ENCODE measurements around the gene TARBP2.
A peak's percentile ranks its signal among the peaks of the same experiment; 100 is the strongest.

The TARBP2 gene

DNA sequence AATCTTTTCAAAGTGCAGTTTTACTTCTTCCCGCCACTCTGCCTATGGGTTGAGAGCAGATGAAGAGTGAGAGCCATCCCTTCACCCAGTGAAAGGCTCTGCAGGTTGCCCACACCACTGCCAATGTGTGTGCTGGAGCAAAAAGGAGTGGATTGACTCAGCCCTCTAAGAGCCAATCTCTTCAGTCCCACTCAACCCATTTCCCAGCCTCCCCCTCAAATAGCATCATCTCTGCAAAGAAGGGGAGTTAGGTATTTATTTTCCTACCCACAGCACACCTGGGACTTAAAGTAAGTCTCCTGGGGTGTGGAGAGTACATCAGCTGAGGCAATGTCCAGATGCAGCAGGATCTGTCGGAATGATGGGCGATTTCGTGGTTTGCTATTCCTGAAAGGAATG lies 17.1 kb upstream of the TARBP2 start:
- H3K9me3 ChIP-seq (ENCODE audit: control insufficient read depth in 1 of 2, low read length in 2 of 2): no peaks in the 10 kb centered on the region
- peaks cover 28 to 30% of the 10 kb centered on the region in 2 donors for H3K4me1 ChIP-seq (ENCODE audit: control insufficient read depth in 1 of 2, insufficient read depth in 2 of 2, low read length in 2 of 2)
- no peak overlapping the region for H3K9ac ChIP-seq (ENCODE audit: low read depth in 1 of 2, low read length in 2 of 2)
- no peaks in the 10 kb centered on the region for H3K27me3 ChIP-seq (ENCODE audit: control insufficient read depth in 1 of 2, insufficient read depth in 2 of 2, low read length in 2 of 2)
- H3K27ac ChIP-seq (ENCODE audit: low read depth, low read length): no peak overlapping the region
- H3K4me3 ChIP-seq (ENCODE audit: low read depth in 1 of 2, low read length in 2 of 2): no peak overlapping the region
- peaks cover 28 to 74% of the 10 kb centered on the region in 2 donors for H3K36me3 ChIP-seq (ENCODE audit: control insufficient read depth in 1 of 2, insufficient read depth in 2 of 2, low read length in 2 of 2)

DNA sequence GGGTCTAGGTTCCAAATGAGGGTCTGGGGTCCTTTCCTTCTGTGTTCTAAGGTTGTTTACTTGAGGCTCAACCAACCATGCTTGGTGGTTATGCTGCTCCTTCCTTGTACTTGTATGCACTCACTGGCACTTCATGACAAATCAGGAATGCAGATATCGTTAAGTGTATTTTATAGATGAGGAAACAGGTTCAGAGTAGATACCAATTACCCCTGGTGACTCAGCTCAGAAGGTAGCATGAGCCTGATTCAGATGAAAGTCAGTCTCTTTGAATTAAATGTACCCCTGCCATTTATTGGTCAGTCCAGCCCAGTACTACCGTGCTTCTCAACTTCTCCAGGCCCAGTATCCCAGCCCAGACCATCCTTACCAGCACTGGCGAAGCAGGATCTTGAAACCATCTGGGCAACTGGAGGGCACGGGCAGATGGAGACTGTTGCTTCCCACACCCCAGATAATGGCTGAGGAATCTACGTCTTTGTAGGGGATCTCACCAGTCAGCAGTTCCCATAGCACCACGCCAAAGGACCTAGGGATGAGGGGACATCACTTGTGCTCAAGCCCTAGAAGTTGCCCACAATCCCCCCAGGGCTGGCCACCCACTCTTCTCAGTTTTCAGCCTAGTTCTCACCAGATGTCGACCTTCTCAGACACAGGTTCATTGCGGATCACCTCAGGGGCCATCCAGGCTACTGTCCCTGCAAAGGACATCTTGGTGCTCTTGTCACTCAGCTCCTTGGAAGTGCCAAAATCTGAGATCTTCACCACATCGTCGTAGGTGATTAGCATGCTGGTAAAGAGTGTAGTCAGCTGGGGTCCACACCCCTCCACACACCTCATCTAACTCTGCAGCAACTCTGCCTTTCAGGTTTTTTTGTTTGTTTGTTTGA lies 16.2 kb upstream of the TARBP2 start:
- Histone ChIP-seq H3K4me3 (ENCODE audit: low read depth in 1 of 2, low read length in 2 of 2) (no peak overlapping the region), H3K9me3 (ENCODE audit: control insufficient read depth in 1 of 2, low read length in 2 of 2) (no peaks in the 10 kb centered on the region), H3K9ac (ENCODE audit: low read depth in 1 of 2, low read length in 2 of 2) (no peak overlapping the region), H3K27me3 (ENCODE audit: control insufficient read depth in 1 of 2, insufficient read depth in 2 of 2, low read length in 2 of 2) (no peaks in the 10 kb centered on the region), H3K27ac (ENCODE audit: low read depth, low read length) (no peak overlapping the region), H3K36me3 (ENCODE audit: control insufficient read depth in 1 of 2, insufficient read depth in 2 of 2, low read length in 2 of 2) (peaks cover 21 to 67% of the 10 kb centered on the region in 2 donors), H3K4me1 (ENCODE audit: control insufficient read depth in 1 of 2, insufficient read depth in 2 of 2, low read length in 2 of 2) (peaks cover 28 to 30% of the 10 kb centered on the region in 2 donors)

DNA sequence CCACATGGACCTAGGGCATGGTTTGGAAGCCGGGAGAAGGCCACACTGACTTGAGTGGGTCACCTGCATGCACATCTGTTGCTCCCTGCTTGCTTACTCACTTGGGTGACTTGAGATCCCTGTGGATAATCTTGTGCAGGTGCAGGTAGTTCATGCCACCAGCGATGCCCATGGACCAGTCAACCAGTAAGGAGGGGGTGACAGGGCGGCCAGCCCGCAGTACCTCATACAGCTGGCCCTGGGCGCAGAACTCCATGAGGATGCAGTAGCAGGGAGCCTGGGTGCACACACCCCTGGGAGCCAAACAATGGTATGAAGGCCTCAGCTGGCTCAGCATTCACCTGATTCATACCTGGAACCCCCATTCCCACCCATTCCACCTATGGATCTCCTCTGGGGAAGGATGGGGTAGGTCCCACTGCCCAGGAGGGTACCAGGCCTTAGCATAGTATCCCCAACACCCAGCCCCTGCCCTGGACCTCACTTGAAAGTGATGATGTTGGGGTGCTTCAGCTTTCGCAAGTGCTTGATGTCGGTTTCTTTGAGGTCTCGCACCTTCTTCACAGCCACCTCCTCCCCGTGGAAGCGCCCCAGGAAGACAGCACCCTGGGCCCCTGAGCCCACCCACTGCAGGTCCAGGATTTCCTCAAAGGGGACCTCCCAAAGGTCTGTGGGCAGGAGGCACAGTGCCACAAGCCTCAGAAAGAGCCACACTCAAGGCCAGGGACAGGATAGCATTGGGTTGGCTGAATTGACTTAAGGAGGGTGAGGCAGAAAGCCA lies 14.9 kb upstream of the TARBP2 start:
- Histone ChIP-seq H3K27me3 (ENCODE audit: control insufficient read depth in 1 of 2, insufficient read depth in 2 of 2, low read length in 2 of 2) (no peaks in the 10 kb centered on the region), H3K4me3 (ENCODE audit: low read depth in 1 of 2, low read length in 2 of 2) (no peak overlapping the region), H3K9ac (ENCODE audit: low read depth in 1 of 2, low read length in 2 of 2) (no peak overlapping the region), H3K4me1 (ENCODE audit: control insufficient read depth in 1 of 2, insufficient read depth in 2 of 2, low read length in 2 of 2) (peaks cover 22 to 30% of the 10 kb centered on the region in 2 donors), H3K27ac (ENCODE audit: low read depth, low read length) (no peak overlapping the region), H3K9me3 (ENCODE audit: control insufficient read depth in 1 of 2, low read length in 2 of 2) (no peaks in the 10 kb centered on the region), H3K36me3 (ENCODE audit: control insufficient read depth in 1 of 2, insufficient read depth in 2 of 2, low read length in 2 of 2) (peaks cover 12 to 58% of the 10 kb centered on the region in 2 donors)

DNA sequence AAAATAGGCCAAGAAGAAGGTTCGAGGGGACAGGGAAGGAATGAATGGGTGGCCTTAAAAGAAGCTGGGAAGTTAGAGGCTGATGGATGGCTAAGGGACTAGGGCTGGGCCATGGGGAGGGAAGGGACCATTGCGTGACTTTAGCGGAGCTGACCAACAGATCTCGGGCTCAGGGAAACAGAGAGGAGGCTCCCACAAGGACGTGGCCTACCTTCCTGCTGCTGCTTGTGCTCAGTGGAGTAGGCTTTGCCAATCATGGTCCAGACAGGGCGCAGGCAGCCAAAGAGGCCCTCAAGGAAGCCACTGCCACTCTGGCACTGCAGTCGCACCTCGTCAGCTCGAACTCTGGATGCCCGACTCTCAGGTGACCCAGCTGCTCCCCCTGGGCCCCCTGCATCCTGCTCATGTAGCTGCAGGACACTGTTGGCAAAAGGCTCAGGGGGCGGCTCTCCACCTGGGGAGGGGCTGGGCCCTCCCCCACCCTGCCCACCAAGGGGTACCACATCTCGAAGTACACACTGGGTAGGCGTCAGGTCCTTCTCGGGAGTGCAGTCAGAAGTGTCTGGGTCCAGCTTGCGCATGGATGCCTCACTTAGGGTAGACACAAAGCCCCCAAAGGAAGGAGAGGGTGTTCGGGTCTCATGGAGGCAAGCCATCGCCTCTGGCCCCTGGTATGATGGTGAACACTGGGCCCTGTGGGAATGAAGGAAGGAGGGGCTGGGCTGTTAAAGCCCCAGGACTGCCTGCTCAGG lies 14.2 kb upstream of the TARBP2 start:
- H3K27me3 ChIP-seq (ENCODE audit: control insufficient read depth in 1 of 2, insufficient read depth in 2 of 2, low read length in 2 of 2): no peaks in the 10 kb centered on the region
- H3K36me3 ChIP-seq (ENCODE audit: control insufficient read depth in 1 of 2, insufficient read depth in 2 of 2, low read length in 2 of 2): peaks cover 9 to 50% of the 10 kb centered on the region in 2 donors
- no peaks in the 10 kb centered on the region for H3K9me3 ChIP-seq (ENCODE audit: control insufficient read depth in 1 of 2, low read length in 2 of 2)
- no peak overlapping the region for H3K4me3 ChIP-seq (ENCODE audit: low read depth in 1 of 2, low read length in 2 of 2)
- H3K9ac ChIP-seq (ENCODE audit: low read depth in 1 of 2, low read length in 2 of 2): no peak overlapping the region
- H3K4me1 ChIP-seq (ENCODE audit: control insufficient read depth in 1 of 2, insufficient read depth in 2 of 2, low read length in 2 of 2): peaks cover 19 to 26% of the 10 kb centered on the region in 2 donors
- H3K27ac ChIP-seq (ENCODE audit: low read depth, low read length): no peak overlapping the region

DNA sequence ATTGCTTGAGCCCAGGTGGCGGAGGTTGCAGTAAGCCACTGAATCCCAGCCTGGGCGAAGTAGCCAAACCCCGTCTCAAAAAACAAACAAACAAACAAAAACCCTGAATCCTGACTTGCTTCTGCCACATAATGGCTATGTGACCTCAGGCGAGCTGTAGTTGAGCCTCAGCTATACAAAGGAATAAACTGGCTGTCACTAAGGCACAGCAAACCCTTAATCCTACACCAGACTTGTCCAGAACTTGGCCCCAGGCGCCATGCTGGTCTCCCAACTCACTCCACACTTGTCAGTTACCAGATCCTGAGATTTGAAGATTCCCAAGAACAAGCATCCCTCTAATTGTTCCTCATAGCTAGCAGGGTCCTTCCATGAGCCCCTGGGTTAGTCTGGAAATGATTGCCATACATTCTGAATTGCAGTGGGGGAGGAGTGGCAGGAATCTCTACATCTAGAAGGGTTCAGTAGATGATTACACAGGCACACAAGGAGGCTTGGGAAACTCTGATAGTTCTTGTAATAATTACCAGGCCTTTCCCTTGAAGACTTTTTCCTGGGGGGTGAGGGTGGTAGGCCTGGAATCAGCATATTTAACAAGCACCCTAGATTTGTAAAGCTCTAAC lies 11.7 kb upstream of the TARBP2 start:
- no peaks in the 10 kb centered on the region for H3K9me3 ChIP-seq (ENCODE audit: control insufficient read depth in 1 of 2, low read length in 2 of 2)
- no peak overlapping the region for H3K9ac ChIP-seq (ENCODE audit: low read depth in 1 of 2, low read length in 2 of 2)
- H3K4me1 ChIP-seq (ENCODE audit: control insufficient read depth in 1 of 2, insufficient read depth in 2 of 2, low read length in 2 of 2): peaks cover 10 to 13% of the 10 kb centered on the region in 2 donors
- no peaks in the 10 kb centered on the region for H3K27me3 ChIP-seq (ENCODE audit: control insufficient read depth in 1 of 2, insufficient read depth in 2 of 2, low read length in 2 of 2)
- H3K4me3 ChIP-seq (ENCODE audit: low read depth in 1 of 2, low read length in 2 of 2): no peak overlapping the region
- H3K36me3 ChIP-seq (ENCODE audit: control insufficient read depth in 1 of 2, insufficient read depth in 2 of 2, low read length in 2 of 2): peaks cover 4 to 32% of the 10 kb centered on the region in 2 donors
- no peak overlapping the region for H3K27ac ChIP-seq (ENCODE audit: low read depth, low read length)

DNA sequence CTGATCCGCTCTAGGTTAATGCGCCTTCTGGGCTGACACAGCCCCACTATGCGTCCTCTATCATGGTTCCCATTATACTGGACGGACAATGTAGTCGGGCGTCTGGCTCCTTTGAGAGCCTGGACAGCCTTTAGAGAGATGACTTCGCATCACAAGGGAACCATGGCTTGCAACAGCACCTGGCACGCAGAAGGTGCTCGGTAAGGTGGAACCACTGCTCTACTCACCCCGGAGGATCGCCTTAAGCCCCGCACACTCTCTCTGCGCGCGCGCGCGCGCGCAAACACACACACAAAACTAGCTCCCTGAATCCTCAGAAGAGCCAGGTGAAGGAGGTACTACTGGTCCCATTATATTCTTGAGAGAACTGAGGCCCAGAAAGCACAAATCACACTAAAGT lies 8.9 kb upstream of the TARBP2 start:
- H3K27ac ChIP-seq (ENCODE audit: low read depth, low read length): peak overlapping the region; percentile 7

DNA sequence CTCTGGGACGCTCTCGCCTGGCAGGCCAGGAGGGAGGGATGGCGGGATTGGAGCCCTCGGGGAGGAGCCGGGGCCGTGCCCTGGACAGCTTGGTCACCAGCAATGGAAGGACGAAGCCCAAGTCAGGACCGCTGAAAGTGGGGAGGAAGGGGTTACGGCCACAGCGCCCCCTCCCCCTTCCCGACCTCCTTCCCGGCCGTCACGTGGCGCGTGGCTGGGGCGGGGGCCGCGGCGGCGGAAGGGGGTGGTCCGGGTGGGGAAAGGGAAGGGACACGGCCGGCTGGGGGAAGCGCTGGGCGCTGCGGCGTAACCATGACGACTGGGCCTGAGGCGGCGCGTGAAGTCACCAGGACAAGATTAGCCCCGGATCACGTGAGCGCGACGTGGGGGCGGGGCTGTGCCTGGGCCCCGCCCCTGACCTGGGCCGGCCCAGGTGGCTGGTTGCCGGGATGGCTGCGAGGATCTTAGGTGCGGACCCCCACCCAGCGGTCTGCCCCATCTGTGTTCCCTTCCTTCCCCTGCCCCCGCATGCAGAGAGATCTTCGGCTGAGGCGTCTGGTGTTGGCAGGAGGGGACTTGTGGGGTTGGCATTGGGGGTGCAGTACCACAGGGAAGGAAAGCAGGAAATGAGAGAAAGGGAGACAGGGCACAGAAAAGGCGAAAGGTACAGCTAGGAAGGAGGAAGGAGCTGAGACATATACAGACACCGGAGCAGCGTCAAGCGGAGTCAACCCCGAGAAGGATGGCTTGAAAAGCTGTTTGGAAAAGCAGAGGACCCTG lies 8.1 kb upstream of the TARBP2 start:
- H3K9ac ChIP-seq (ENCODE audit: low read depth in 1 of 2, low read length in 2 of 2): peak overlapping the region; percentile 60 to 81
- H3K9me3 ChIP-seq (ENCODE audit: control insufficient read depth in 1 of 2, low read length in 2 of 2): no peaks in the 10 kb centered on the region
- peak overlapping the region; percentile 81 for H3K27ac ChIP-seq (ENCODE audit: low read depth, low read length)
- peak overlapping the region; percentile 75 to 96 for H3K4me3 ChIP-seq (ENCODE audit: low read depth in 1 of 2, low read length in 2 of 2)
- H3K36me3 ChIP-seq (ENCODE audit: control insufficient read depth in 1 of 2, insufficient read depth in 2 of 2, low read length in 2 of 2): peaks cover 0 to under 1% of the 10 kb centered on the region in 2 donors
- peaks cover 21 to 23% of the 10 kb centered on the region in 2 donors for H3K4me1 ChIP-seq (ENCODE audit: control insufficient read depth in 1 of 2, insufficient read depth in 2 of 2, low read length in 2 of 2)
- no peaks in the 10 kb centered on the region for H3K27me3 ChIP-seq (ENCODE audit: control insufficient read depth in 1 of 2, insufficient read depth in 2 of 2, low read length in 2 of 2)

More for the DNA sequence above, 8.9 kb upstream of the TARBP2 start:
- peak overlapping the region in 1 of 2 donors; percentile 96 for H3K4me3 ChIP-seq (ENCODE audit: low read depth in 1 of 2, low read length in 2 of 2)
- H3K9ac ChIP-seq (ENCODE audit: low read depth in 1 of 2, low read length in 2 of 2): peak overlapping the region in 1 of 2 donors; percentile 81
- H3K27me3 ChIP-seq (ENCODE audit: control insufficient read depth in 1 of 2, insufficient read depth in 2 of 2, low read length in 2 of 2): no peaks in the 10 kb centered on the region
- H3K4me1 ChIP-seq (ENCODE audit: control insufficient read depth in 1 of 2, insufficient read depth in 2 of 2, low read length in 2 of 2): peaks cover 21 to 23% of the 10 kb centered on the region in 2 donors
- H3K9me3 ChIP-seq (ENCODE audit: control insufficient read depth in 1 of 2, low read length in 2 of 2): no peaks in the 10 kb centered on the region
- H3K36me3 ChIP-seq (ENCODE audit: control insufficient read depth in 1 of 2, insufficient read depth in 2 of 2, low read length in 2 of 2): peaks cover 0 to 9% of the 10 kb centered on the region in 2 donors

DNA sequence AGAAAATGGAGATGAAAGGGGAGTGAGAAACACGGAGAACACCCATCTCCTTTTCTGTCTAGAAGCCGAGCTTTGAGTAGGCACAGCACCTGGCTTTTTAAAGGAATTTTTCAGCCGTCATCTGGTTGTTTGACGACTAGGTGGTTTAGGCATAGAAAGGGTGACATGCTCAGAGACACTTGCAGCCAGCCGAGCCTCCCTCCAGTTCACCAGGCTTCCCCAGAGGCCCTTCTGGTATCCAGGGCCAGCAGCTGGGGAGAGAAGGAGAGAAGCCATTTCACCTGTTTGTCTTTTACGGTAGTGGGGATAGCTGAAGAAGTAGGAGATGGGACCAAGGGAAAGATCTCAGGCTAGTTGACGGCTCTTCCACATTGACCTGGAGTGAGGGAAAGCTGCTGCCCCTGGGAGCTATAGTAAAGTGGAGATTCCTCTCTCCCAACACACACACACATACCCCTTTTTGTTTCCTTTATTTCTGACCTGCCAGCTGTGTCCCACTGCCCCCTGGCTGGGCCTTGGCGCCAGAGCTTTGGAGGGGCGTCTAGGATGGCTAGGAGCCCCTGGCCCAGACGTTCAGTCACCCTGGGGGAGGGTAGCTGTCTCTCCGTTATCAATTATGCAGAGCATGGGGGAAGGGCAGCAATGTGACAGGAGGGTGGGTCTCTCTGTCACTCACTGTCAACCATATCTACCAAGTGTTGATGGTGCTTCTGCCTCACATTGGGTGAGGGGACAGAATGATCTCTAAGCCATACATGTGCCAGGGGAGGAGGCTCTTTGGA lies 7.3 kb upstream of the TARBP2 start:
- peak overlapping the region; percentile 81 for H3K27ac ChIP-seq (ENCODE audit: low read depth, low read length)

More for the DNA sequence above, 7.3 kb upstream of the TARBP2 start:
- peaks cover 0 to 5% of the 10 kb centered on the region in 2 donors for H3K27me3 ChIP-seq (ENCODE audit: control insufficient read depth in 1 of 2, insufficient read depth in 2 of 2, low read length in 2 of 2)
- H3K4me3 ChIP-seq (ENCODE audit: low read depth in 1 of 2, low read length in 2 of 2): peak overlapping the region; percentile 75 to 96
- H3K36me3 ChIP-seq (ENCODE audit: control insufficient read depth in 1 of 2, insufficient read depth in 2 of 2, low read length in 2 of 2): no peaks in the 10 kb centered on the region
- H3K4me1 ChIP-seq (ENCODE audit: control insufficient read depth in 1 of 2, insufficient read depth in 2 of 2, low read length in 2 of 2): peaks cover 27% of the 10 kb centered on the region in 2 donors
- H3K9ac ChIP-seq (ENCODE audit: low read depth in 1 of 2, low read length in 2 of 2): peak overlapping the region; percentile 60 to 81
- no peaks in the 10 kb centered on the region for H3K9me3 ChIP-seq (ENCODE audit: control insufficient read depth in 1 of 2, low read length in 2 of 2)
